BE2C (cell line): ENCODE measurements around the gene SLC1A7. TPM values are rescaled to one million over a fixed set of nuclear protein-coding genes. Genes with fewer than 3 reads are reported as not detected.
"Not testable (repeated sequence)": the region's sequence is repeated elsewhere in the genome, so short reads cannot be mapped to it uniquely, and the experiment has no call there.

ENCODE experiments used
- DNase-seq: peaks from one replicate; pipeline ENCODE4 v3.0.0-alpha.2; 2020
- H3K27me3 ChIP-seq: fragments of 250-450 bp; sonication (Bioruptor Pico); 2 replicates; pipeline ENCODE4 v1.5.1; 2020; ENCODE audit warnings: mild to moderate bottlenecking
- H3K36me3 ChIP-seq: fragments of 250-450 bp; sonication (Bioruptor Pico); 2 replicates; pipeline ENCODE4 v1.5.1; 2020; ENCODE audit warnings: mild to moderate bottlenecking
- H3K4me1 ChIP-seq: fragments of 250-450 bp; sonication (Bioruptor Pico); 2 replicates; pipeline ENCODE4 v1.5.1; 2020
- H3K4me3 ChIP-seq: 2 replicates; pipeline ENCODE4 v1.5.1; 2011; ENCODE audit warnings: low read depth, low read length
- H3K9me3 ChIP-seq: fragments of 250-450 bp; sonication (Bioruptor Pico); 2 replicates; pipeline ENCODE4 v1.5.1; 2020
- CTCF ChIP-seq: IDR thresholded peaks from 2 replicates; pipeline ENCODE4 v1.5.1; 2012; ENCODE audit warnings: mild to moderate bottlenecking, low read depth, low read length
- polyA plus RNA-seq: library from polyadenylated mRNA; unstranded; fragments of >200 nt; gene quantifications from one replicate; pipeline ENCODE4 v1.2.1, GENCODE V29; 2012; ENCODE audit warnings: low read depth, missing spikeins; ENCODE audit not compliant: insufficient read length, insufficient read depth

Gene SLC1A7
- not detected for polyA plus RNA-seq

GRCh38 chr1:53142226-53142853, at the start of gene SLC1A7:
TSS of gene SLC1A7 (minus strand) at chr1:53142638. CDS start at chr1:53142449, 189 bp downstream.
- Histone ChIP-seq H3K4me3 (no peak within 1 kb of the TSS), H3K4me1 (peaks cover 6% of the 10 kb centered on the region; the same call in 1 of the 2 replicates), H3K36me3 (no peaks in the 10 kb centered on the region), H3K27me3 (no peaks in the 10 kb centered on the region), H3K9me3 (no peaks in the 10 kb centered on the region)
- no peak for DNase-seq
- TF ChIP-seq CTCF, result no peak

GRCh38 chr1:53190210-53190611, 47.8 kb upstream of the SLC1A7 start:
- no peaks in the 10 kb centered on the region for H3K27me3 ChIP-seq
- TF ChIP-seq CTCF, result no peak
- H3K4me3 ChIP-seq, result no peak overlapping the region
- no peaks in the 10 kb centered on the region for H3K4me1 ChIP-seq
- no peaks in the 10 kb centered on the region for H3K36me3 ChIP-seq
- no peak for DNase-seq
- no peaks in the 10 kb centered on the region for H3K9me3 ChIP-seq

GRCh38 chr1:53189061-53189460, 46.6 kb upstream of the SLC1A7 start:
- Histone ChIP-seq H3K27me3 (no peaks in the 10 kb centered on the region), H3K4me3 (no peak overlapping the region), H3K9me3 (no peaks in the 10 kb centered on the region), H3K4me1 (no peaks in the 10 kb centered on the region), H3K36me3 (no peaks in the 10 kb centered on the region)
- no peak for DNase-seq
- TF ChIP-seq CTCF, result no peak

GRCh38 chr1:53188099-53188498, 45.7 kb upstream of the SLC1A7 start:
- no peak for TF ChIP-seq CTCF
- Histone ChIP-seq H3K27me3 (no peaks in the 10 kb centered on the region), H3K4me3 (no peak overlapping the region), H3K9me3 (no peaks in the 10 kb centered on the region), H3K36me3 (no peaks in the 10 kb centered on the region), H3K4me1 (no peaks in the 10 kb centered on the region)
- no peak for DNase-seq

- no peak for TF ChIP-seq CTCF
These were observed 45.0 kb upstream of the SLC1A7 start for GRCh38 chr1:53187401-53187800.

GRCh38 chr1:53186533-53186932, 44.1 kb upstream of the SLC1A7 start:
- Histone ChIP-seq H3K4me1 (no peaks in the 10 kb centered on the region), H3K4me3 (no peak overlapping the region), H3K36me3 (no peaks in the 10 kb centered on the region), H3K9me3 (no peaks in the 10 kb centered on the region), H3K27me3 (no peaks in the 10 kb centered on the region)
- no peak for TF ChIP-seq CTCF
- no peak for DNase-seq

More at GRCh38 chr1:53187401-53187800, 45.0 kb upstream of the SLC1A7 start:
- Histone ChIP-seq H3K4me3 (no peak overlapping the region), H3K9me3 (no peaks in the 10 kb centered on the region), H3K36me3 (no peaks in the 10 kb centered on the region), H3K27me3 (no peaks in the 10 kb centered on the region), H3K4me1 (no peaks in the 10 kb centered on the region)
- no peak for DNase-seq

- H3K4me3 ChIP-seq, H3K9me3 ChIP-seq, H3K27me3 ChIP-seq, H3K4me1 ChIP-seq, DNase-seq, H3K36me3 ChIP-seq: not testable (repeated sequence)
These were observed 43.5 kb upstream of the SLC1A7 start for GRCh38 chr1:53185955-53186297.
